GM12865 (cell line): Measurements from ENCODE around the gene B4GAT1.

Source experiments
- DNase-seq: peaks from one replicate; pipeline ENCODE4 v3.0.0; 2010; ENCODE audit warnings: low read depth
- H3K4me3 ChIP-seq: 2 replicates; pipeline ENCODE4 v1.5.1; 2011; ENCODE audit warnings: mild to moderate bottlenecking, low read depth, low read length, control low read depth
- TF ChIP-seq, protein P1 (sequence below): IDR thresholded peaks from 2 replicates; pipeline ENCODE4 v1.5.1; 2011; ENCODE audit warnings: low read length, control low read depth, low read depth, inconsistent platforms; ENCODE audit not compliant: insufficient read depth; ENCODE audit errors: missing control alignments

The B4GAT1 gene

DNA sequence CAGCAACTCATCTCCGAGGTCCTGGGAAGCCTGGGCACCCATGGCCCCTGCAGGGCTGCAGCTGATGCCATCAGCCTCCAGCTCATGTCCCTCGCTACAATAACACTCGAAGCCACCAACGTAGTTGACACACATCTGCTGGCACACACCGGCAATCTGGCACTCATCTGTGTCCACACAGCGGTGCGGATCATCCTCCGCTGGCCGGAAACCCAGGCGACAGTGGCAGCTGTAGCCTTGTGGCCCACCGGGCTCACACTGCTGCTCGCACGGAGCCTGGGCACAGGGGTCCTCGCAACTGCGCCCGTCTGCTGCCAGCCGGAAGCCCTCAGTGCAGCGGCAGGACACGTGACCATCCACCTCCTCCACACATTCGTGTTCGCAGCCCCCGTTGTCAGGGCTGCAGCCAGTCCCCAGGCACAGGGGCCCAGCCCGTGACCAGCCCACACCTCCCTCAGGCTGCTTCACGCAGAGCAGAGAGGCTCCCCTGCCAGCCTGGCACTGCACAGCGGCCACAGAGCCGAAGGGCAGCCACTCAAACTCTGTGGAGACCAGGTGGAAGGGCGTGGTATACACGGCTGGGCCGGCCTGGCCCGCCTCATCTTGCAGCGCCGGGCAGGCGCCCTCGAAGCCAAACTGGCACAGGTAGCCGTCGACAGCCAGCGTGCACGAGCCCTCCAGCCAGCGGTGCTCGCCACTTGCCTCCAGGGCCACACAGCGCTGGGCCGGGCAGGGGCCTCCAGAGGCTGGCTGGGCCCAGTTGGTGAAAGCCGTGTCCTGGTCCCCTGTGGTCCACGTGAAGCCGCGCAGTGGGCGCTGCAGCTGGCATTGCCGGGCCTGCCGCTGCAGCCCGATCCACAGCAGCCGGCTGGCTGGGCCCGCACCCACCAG is 31.3 kb downstream of the B4GAT1 start:
- H3K4me3 ChIP-seq, result no peak overlapping the region
- no peak for DNase-seq
- TF ChIP-seq, protein P1, sequence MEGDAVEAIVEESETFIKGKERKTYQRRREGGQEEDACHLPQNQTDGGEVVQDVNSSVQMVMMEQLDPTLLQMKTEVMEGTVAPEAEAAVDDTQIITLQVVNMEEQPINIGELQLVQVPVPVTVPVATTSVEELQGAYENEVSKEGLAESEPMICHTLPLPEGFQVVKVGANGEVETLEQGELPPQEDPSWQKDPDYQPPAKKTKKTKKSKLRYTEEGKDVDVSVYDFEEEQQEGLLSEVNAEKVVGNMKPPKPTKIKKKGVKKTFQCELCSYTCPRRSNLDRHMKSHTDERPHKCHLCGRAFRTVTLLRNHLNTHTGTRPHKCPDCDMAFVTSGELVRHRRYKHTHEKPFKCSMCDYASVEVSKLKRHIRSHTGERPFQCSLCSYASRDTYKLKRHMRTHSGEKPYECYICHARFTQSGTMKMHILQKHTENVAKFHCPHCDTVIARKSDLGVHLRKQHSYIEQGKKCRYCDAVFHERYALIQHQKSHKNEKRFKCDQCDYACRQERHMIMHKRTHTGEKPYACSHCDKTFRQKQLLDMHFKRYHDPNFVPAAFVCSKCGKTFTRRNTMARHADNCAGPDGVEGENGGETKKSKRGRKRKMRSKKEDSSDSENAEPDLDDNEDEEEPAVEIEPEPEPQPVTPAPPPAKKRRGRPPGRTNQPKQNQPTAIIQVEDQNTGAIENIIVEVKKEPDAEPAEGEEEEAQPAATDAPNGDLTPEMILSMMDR, result no peak

DNA sequence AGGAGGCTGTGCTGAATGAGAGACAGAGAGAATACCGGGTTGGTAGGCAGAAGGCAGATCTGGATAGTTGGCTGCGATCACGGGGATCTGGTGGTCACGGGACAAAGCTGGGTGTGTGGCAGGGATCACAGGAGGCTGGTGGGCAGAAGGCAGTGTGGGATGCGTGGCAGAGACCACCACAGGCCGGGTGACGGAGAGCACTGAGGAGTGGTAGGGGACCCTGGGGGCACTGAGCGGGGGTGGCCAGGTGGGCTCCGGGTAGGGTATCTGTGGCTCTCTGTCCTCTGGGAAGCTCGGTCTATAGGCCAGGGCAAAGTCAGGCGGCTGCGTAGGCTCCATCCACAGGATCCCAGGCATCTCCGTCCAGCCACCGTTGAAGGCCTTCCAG is 31.9 kb downstream of the B4GAT1 start:
- no peak for DNase-seq
- TF ChIP-seq, protein P1, result no peak
- H3K4me3 ChIP-seq, result no peak overlapping the region

DNA sequence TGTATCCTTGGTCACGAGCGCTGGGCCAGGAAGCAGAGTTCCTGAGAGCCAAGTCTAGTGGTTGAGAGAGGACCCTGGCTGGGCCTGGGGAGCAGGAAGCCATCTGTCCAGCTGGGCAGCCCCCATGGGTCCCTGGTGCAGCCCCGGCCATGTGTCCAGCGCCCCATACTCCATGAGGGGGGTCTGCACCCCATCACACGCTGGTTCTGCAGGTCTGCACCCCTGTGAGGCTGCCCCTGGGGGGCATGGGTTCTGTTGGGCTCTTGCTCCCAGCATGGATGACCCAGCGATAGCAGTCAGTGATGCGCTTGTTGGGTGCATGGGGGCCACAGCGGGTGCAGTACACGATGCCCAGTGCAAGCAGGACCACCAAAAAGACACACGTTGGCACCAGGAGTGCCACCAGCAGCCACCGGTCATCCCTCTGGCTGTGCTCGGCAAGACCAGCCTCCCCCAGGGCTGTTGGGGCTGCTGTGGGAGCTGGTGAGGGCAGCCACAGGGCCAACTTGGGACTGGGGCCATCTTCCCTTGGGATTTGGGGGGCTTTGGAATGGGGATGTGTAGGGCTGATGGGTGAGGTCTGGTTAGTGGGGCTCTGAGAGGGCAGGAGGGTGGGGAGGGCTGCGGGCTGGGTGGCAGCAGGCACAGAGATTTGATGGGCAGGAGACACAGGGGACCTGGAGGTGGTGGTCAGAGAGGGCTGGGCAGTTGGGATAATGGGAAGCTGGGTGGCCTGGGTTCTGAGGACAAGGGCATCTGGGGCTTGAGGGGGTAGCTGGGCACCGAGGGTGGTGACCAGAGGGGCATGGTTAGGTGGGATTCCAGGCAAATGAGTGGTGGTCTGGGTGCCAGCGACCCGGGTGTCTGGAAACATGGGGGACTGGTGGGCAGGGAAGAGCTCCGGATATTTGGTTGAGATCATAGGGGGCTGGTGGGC is 32.6 kb downstream of the B4GAT1 start:
- TF ChIP-seq, protein P1, result no peak
- DNase-seq, result no peak
- no peak overlapping the region for H3K4me3 ChIP-seq

DNA sequence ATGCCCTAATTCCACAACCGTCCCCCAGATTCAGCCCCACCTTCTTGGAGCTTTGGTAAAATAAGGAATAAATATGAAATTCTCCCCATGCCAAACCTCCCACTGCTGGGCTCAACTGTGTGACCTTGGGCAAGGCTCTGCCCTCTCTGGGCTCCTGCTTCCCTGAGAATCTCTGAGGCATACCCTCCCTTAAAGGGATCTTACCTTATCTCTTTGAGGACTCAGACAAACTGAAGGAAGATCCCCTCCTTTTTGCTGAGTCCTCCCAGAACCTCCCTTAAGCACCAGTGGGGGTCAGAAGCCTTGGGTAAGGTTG is 33.3 kb downstream of the B4GAT1 start:
- no peak overlapping the region for H3K4me3 ChIP-seq
- TF ChIP-seq, protein P1, result no peak
- no peak for DNase-seq

DNA sequence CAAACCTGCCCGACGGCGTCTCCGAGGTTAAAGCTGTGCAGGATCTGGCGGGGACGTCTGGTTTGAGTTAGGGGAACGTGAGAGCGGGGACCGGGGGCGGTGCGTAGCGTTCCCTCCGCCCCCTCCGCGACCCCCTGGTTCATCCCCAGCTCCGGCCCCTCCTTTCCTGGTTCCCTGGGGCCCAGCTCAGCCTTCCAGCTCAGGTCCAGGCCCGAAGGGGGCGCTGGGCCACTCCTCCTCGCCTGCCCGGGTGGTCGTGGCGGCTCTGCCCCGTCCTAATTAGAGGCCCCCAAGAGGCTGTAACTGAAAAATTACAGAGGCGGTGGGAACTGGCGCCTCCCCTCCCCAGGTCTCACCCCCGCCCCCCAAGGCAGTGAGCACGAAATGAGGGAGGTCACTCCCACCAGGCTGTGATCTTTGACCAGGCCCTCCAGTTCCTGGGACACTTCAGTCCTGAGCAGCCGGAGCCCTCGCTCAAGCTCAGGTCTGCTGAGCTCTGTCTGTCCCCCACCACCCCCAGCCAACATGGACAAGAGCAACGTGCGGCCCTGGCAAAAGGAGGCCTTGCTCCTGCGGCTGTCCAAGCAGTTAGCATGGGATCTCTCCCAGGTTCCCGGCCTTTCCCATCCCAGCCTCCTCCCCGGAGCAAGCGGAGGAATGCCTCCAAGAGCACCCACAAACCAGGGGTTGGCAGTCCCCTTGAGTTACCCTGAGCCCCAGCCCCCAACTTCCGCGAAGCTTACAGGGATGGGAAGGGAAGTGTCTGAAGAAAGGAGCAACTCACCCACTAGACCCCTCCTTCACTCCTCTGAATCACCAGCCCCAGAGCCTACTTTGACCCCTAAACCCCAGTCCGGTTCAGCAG is 33.9 kb downstream of the B4GAT1 start:
- H3K4me3 ChIP-seq, result peak overlapping the region; percentile 13
- DNase-seq, result no peak
- TF ChIP-seq, protein P1, result no peak

DNA sequence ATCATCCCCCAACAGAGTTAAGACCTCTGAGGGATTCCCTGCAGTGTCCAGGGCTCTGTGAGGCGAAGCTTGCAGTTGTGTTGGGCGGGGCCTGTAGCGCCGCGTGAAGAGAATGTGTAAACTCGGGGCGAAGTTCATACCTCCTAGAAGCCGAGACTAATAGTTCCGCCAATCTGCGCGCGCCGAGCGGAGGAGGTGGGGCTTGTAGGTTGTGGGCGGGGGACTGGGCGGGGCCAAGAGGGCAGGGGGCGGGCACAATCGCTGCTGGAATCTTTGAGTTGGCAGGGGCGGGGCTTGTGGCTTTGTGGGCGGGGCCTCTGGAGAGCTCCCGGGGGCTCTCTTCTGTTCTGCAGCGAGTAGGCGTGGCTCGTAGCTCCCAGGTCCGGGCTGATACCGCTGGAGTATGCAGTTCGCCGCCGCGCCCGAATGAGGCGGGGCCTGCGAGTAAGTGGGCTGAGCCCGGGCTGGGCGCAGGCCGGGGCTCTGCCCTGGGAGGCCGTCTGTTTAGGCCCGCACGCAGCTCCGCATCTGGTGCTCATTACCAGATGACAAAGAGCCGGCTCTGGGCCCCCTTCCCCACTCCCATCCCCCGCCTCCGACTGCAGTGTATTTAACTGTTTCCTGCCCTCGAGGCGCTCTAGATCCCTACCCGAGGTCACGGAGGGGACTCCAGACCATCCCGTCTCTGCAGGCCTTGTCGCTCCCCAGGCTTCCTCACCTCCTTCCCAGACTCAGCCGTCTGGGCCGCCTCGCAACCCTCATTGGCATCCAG is 34.7 kb downstream of the B4GAT1 start:
- H3K4me3 ChIP-seq, result peak overlapping the region; percentile 55
- TF ChIP-seq, protein P1, result no peak
- DNase-seq, result peak; percentile 97
